Activated CD4-positive, CD25-positive, alpha-beta regulatory T cell treated with anti-CD3 and anti-CD28 coated beads, Interleukin-2, amount 50 U/mL, for 16 hours (primary cell): ENCODE data around the gene NPLOC4.

Experiments used
- DNase-seq: peaks from one replicate; pipeline ENCODE4 v3.0.0-alpha.2; 2020; ENCODE audit warnings: low read depth, low spot score

NPLOC4 gene

GRCh38 chr17:81566461-81567126 is 70.3 kb downstream of the NPLOC4 start:
- DNase-seq = no peak

- no peak for DNase-seq
These were observed 71.7 kb downstream of the NPLOC4 start for GRCh38 chr17:81565231-81565630.

DNA sequence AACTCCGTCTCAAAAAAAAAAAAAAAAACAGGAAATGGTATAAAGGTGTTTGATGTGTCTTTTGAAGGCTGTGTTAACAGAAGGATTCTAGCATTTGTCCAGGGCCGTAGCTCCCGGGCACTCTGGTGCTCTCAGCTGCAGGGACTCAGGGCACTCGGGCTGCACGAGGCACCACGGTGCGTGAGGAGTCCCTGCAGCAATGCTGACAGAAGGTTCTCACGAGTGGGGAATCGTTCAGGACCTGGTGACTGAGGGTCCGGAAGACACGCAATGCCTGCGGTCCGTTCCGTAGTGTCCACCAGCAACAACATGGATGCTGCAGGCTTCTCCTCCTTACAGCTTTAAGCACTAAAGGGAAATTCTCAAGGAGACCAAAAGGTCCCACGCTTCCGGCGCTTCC is 72.1 kb downstream of the NPLOC4 start:
- DNase-seq = no peak

DNA sequence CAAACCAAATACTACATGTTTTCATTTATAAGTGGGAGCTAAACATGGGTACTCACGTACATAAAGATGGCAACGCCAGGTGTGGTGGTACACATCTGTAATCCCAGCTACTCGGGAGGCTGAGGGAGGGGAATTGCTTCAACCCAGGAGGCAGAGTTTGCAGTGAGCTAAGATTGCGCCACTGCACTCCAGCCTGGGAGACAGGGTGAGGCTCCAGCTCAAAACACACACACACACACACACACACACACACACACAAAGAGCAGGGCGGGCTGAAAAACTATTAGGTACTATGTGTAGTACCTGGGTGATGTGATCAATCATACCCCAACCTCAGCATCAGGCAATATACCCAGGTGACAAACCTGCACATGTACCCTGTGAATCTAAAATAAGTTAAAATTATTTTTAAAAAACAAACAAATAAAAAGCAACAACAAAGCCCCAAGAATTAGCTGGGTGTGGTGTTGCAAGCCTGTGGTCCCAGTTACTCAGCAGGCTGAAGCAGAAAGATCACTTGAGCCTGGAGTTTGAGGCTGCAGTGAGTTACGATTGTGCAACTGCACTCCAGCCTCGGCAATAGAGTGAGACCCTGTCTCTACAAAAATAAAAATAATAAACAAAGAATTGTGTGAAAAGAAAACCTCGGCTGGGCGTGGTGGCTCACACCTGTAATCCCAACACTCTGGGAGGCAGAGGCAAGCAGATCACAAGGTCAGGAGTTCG is 72.9 kb downstream of the NPLOC4 start:
- no peak for DNase-seq

DNA sequence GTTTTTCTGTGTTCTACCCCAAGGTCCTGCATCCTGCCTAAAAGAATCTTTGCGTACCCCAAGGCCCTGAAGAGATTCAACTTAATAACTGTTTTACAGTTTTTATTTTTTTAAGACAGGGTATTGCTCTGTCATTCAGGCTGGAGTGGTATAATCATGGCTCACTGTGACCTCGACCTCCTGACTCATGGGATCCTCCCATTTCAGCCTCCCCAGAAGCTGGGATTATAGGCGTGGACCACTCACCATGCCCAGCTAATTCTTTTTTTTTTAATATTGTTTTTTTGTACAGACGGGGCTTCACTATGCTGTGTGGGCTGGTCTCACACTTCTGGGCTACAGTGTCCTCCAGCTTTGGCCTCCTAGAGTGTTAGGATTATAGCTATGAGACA is 75.4 kb downstream of the NPLOC4 start:
- DNase-seq = no peak

GRCh38 chr17:81558941-81559806 is 77.7 kb downstream of the NPLOC4 start:
- no peak for DNase-seq

DNA sequence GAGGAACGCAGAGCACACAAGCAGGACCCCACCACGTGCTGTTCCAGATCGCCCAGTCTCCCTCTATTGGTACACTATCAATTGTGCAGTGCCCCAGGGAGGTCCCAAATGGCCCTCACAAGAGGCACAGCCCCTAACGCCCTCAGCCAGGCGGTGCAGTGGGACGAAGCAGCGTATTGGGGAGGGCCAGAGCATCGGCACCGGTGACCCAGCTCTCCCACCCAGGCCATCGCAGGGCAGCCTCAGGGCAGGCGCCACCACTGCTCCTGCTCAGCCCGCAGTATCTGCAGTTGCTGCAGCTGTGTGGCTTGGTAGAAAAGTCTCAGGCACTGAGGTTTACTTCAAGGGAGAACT is 78.8 kb downstream of the NPLOC4 start:
- DNase-seq = no peak

DNA sequence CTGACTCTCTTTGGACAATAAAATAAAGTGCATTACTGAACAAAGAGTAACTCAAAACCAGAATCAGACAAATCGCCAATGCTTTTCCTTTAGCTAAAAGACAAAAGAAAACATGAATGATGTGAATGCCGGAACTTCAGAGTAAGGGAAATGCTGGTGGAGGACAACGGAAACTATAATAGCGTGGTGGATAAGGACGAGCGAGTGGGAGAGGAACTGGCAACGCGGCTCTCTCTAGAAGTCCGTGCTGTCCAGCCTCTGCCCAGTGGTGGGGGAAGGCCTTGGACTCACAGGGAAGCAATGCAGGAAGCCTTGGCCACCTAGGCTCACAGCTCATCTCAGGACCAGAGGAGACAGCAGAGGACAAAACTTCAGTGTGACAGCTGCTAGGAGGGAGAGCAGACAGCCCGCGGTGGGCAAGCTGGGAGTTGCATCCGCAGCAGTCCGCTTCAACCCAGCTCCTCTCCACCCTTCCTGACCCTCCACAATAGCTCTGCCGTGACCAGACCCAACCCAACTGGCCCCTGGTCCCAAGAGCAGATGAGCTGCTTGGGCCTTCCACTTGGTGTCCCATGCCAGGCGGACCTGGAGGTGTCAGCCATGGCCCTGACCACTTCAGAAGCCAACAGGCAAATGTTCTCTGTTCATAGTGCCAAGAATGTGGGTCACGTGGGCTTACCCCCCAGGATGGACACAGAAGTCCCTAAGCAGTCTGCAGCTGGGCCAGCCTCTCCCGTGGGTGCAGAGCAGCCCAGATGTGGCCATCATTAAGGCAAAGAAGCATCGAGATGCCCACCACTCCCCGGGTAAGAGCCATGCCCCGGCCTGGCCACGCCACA is 79.4 kb downstream of the NPLOC4 start:
- DNase-seq = no peak

DNA sequence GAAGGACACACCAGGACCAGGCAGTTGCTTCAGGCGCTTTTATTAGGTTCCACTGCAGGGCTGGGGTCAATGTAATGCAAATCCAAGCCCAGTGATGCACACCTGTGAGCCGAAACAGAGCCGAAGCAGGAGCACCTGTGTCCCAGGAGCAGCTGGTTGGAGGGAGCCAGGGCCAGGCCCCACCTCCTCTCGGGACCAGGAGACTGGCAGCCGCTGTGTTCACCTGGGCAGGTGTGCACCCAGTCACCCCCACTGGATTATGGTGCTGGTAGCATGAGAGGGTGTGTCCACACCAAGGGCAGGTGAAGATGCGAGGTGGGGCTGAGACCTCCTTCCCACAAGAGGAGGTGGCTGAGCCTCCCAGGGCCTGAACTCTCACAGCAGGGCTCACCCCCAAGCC is 80.0 kb downstream of the NPLOC4 start:
- no peak for DNase-seq

DNA sequence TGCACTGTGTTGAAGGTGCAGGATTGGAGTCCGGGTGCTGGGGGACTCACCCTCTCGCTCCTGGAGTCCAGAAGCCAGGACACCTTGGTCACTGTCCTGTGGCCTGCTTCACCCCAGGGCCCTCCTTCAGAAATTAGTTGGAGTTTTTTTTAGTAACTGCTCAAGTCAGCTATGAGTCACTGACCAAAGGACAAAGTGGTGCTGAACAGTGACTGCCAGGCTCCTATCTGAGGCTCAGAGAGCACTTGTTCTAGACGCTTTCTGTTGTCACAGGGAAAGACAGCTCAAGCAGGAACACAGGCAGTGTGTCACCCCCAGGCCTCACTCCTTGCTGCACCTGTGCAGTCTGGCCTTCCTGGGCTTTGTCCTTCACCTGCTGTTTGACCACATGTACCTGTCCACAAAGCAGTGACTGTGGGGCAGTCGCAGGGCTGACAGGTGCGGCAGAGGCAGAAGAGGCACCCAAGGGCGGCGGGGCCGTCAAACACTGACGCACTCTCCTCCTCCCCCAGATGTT is 80.7 kb downstream of the NPLOC4 start:
- no peak for DNase-seq

DNA sequence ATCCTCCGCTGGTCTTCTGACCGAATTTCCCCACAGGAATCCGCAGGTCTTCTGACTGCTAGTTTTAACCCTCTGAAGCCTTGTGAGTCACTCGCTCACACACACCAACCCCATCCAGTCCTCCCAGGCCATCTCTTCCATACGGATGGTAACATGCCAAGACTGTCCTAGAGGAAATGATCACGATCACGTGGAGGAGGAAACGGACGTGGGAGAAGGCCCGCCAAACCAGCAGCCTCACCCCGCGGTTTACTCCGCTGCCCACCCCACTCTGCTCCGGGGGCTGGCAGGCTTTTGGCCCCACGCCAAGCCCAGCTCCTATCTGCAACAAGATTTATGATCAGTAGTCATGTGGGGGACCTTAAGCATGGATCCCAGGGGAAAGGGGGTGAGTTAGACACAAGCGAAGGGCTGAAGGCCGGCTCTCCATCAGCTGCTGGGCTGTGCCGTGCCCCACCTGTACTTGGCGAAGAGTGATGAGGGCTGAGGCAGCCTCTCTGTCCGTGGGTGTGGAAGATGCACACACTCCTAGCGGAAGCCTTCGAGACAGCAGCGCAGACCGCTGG is 83.2 kb downstream of the NPLOC4 start:
- no peak for DNase-seq

DNA sequence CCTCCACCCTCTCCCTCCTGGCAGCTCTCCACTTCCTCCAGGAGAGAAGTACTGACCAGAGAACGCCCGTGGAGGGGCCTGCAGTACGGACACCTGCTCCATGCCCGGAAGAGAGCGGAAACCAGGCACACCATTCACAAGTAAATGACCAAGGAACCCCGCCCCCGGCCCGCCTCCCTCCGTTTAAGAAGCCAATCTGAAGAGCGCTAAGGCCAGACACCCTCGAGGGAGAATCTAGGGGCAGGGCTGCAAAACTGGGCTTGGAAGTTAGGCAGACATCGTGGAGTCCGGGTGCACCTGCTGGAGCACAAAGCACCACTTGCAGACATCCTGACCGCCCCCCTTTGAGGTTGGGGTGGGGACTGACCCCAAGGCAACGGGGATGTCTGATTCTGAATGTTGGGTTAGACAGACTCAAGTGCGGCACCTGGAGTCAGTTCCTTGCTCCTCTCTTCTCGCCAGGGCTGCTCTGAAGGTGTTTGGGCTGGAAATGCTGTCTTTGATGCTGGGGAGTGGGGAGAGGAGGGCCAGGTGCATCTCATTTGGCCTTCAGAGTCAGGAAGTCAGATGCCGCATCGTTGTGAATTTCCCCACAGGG is 83.8 kb downstream of the NPLOC4 start:
- peak; percentile 54 for DNase-seq

DNA sequence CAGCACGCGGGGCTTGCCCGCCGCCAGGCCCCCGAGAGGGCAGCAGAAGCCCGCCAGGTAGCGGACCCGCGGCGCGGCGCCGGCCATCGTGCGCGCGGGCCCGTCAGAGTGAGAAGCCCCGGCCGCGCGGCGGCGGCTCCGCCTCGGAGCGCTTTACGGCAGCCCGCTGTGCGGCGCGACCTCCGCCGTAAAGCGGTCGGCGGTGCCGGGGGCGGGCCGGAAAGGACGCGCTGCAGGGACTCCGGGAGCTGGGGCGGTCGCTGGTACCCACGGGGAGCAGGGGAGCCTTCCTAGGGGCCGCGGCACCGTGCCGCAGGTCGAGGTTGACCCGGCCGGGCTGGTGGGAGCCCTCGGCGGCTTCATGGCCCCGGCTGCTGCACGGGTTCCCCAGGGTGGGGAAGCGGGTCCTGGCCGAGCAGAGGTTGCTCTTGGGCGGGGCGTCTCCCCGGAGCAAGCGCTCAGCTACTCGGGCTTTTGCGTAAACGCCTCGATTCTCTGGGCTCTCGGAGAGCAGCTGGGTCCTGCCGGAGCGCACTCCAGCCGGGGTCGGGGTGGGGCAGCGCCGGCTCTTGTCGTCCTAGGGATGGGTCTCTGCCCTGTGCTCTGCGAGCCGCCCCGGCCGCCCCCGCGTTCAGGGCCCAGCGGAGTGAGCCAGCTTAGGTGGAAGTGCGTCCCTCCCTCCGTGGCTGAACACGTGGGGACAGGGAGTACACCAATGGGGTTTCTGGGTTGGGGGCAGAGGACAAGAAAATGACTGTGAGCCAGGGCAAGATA is 84.5 kb downstream of the NPLOC4 start, which contains the start of gene FAAP100:
FAAP100 (minus strand) TSS at position 110 of the 774 bp plus-strand sequence; CDS start at position 87, 23 bp downstream.
- peak; percentile 64 for DNase-seq

DNA sequence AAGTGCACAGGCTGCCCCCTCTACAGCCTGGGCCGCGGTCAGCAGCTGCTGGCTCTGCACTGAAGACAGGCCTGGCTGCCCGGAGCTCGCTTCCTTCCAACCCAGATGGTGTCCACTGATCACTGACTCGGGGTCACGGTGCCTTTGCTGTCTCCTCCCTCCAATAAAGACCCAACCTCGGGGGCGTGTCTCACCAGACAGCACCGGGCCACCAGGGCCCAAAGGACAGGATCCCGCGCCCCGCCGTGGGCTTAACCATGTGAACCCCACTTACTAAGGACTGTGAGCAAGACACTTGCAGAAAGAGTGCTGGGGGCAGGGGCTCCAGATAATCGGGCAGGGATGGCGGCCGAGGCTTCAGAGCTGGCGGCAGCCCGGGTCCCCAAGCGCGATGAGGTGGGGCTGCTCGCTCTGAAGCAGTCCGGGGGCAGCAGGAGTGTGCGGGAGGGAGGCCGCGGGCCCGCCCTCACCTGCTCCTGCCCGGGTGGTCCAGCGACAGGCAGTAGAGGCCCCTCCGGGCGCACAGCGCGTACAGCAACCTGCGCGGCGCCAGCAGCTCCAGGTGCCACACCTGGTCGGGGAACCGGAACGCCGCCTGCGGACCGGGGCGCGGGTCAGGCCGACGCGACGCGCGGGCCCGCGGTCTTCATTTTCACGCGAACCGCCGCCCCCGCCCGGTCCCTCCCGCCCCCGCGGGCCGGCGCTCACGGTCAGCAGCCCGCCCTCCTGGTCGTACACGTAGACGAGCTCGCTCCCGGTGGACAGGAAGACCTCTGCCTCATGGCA is 85.3 kb downstream of the NPLOC4 start:
- no peak for DNase-seq

DNA sequence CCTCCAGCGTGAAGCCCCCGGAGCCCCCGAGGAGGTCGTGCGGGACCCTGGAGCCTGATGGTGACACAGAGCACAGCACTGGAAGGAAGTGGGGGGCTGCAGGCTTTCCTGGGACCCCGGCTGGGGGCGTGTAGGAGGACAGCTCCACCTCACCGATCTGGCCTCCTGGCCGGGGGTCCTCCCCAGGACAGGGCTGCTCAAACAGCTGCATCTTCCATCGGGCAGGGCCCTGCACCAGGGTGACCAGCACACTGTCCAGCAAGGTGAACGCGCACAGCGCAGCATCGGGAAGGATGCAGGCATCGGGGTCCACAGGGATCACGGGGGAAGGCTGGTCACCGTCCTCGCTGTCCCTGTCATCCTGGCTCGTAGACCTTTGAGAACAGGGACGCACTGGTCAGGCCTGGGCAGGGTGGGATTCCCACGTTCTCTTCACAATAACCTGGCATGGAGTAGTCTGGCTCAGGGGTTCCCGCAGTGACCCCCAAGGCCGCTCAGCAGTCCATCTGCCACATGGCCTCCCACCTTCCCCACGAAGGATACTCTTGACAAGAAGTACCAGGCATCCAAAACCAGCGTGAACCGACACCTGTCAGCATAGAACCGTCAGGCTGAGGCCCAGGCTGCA is 86.0 kb downstream of the NPLOC4 start:
- no peak for DNase-seq

DNA sequence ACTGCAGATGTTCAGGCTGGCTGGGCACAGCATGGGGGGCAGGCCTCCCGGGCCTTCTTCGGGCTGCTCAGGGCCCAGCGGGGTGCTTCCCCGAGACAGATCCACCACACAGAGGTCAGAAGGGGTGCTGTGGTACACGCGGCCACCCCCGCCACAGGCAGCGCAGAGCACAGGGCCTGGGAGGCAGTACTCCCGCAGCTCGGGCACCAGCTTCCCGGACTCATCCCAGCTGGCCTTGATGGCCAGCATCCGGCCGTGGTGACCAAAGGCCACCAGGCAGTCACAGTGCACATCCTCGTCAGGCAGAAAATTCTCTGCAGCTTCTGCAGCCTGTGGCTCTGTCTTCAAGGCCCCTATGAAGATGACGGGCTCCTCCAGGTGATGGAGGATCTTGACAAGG is 86.6 kb downstream of the NPLOC4 start:
- no peak for DNase-seq

- no peak for DNase-seq
These were observed 87.1 kb downstream of the NPLOC4 start for GRCh38 chr17:81549826-81550225.

DNA sequence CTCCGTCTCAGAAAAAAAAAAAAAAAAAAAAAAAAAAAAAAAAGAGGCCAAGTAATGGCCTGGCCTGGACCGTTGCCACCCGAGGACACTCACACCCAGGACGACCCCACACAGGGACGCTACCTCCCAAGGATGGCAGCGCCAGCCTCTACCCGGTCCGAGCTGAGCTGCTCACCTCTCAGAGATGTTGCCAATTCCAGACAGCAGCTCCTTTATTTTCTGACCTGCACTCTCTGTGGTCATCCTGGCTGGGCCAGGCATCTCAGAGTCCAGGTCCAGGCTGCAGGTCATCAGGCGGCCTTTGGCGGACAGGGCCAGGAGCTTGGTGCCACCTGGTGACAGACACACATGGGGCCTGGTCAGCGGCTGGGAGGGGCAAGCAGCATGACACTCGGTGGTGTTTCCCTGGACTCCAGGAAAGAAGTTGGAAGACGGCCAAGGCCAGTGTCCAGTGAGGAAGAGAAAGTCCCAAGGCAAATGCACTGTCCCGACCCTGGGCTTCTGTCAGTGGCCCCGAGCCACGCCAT is 87.8 kb downstream of the NPLOC4 start:
- DNase-seq = no peak
